Prostate gland (tissue), 2 donors: ENCODE measurements around the gene PPP4R2.

Experiments used
- CTCF ChIP-seq, 4 experiments: fragments of 200-600 bp in 2 of 4; fragments of 450-650 bp in 2 of 4; sonication (generic) in 2 of 4; IDR thresholded peaks; 1 replicate in 3 of 4; 2 replicates in 1 of 4; pipeline ENCODE4 v1.5.1; 2016 to 2019; ENCODE audit warnings: antibody characterized with exemption in 4 of 4, mild to moderate bottlenecking in 2 of 4, moderate library complexity in 2 of 4
- POLR2A ChIP-seq: fragments of 450-650 bp; IDR thresholded peaks from one replicate; pipeline ENCODE4 v1.6.1; 2016; ENCODE audit warnings: antibody characterized with exemption, mild to moderate bottlenecking

- no peak for TF ChIP-seq CTCF (IDR thresholded peaks at IDR 0.05)
- TF ChIP-seq POLR2A: no peak
Observed at GRCh38 chr3:72991522-72991921, 5.1 kb upstream of the PPP4R2 start.
